Stimulated activated CD8-positive, alpha-beta memory T cell treated with anti-CD3 and anti-CD28 coated beads, Interleukin-12 subunit alpha, Interleukin-12 subunit beta, amount 100 ng/mL, for 24 hours (primary cell): ENCODE measurements around the gene ATG4B.

Experiments used
- DNase-seq: peaks from one replicate; pipeline ENCODE4 v3.0.0-alpha.2; 2020; ENCODE audit errors: extremely low read depth

ATG4B gene

GRCh38 chr2:241613017-241613780 is 24.3 kb upstream of the ATG4B start:
- DNase-seq = no peak

- no peak for DNase-seq
Observed at GRCh38 chr2:241615041-241615440, 22.5 kb upstream of the ATG4B start.

GRCh38 chr2:241615522-241616052 is 21.9 kb upstream of the ATG4B start:
- no peak for DNase-seq

- DNase-seq = no peak
Observed at GRCh38 chr2:241616168-241617125, 21.0 kb upstream of the ATG4B start.

- DNase-seq = no peak
Observed at GRCh38 chr2:241617431-241618154, 19.9 kb upstream of the ATG4B start.

GRCh38 chr2:241618296-241618805 is 19.1 kb upstream of the ATG4B start:
- no peak for DNase-seq

- no peak for DNase-seq
Observed at GRCh38 chr2:241618829-241619228, 18.7 kb upstream of the ATG4B start.

- DNase-seq = no peak
Observed at GRCh38 chr2:241619597-241620418, 17.7 kb upstream of the ATG4B start.

- DNase-seq = peak; percentile 36
Observed at GRCh38 chr2:241620419-241620769, 17.1 kb upstream of the ATG4B start.

GRCh38 chr2:241627675-241628074 is 9.8 kb upstream of the ATG4B start:
- DNase-seq = no peak

GRCh38 chr2:241629762-241630435 is 7.6 kb upstream of the ATG4B start:
- no peak for DNase-seq

GRCh38 chr2:241632478-241633325 is 4.8 kb upstream of the ATG4B start:
- no peak for DNase-seq

- no peak for DNase-seq
Observed at GRCh38 chr2:241633561-241633960, 3.9 kb upstream of the ATG4B start.

GRCh38 chr2:241635756-241636155 is 1.7 kb upstream of the ATG4B start:
- DNase-seq = no peak

GRCh38 chr2:241636182-241637017 is 1.1 kb upstream of the ATG4B start:
- no peak for DNase-seq

- DNase-seq = no peak
Observed at GRCh38 chr2:241637795-241638660, 535 bp downstream of the ATG4B start.

GRCh38 chr2:241638940-241639339 is 1.4 kb downstream of the ATG4B start:
- no peak for DNase-seq
